Measurements from ENCODE around the gene C1orf87.

- TF ChIP-seq CTCF (IDR thresholded peaks at IDR 0.05) (no peak), EP300 (IDR thresholded peaks at IDR 0.05) (no peak)
Measured at GRCh38 chr1:60051191-60051590, 22.4 kb downstream of the C1orf87 start.

All from tibial nerve (tissue), 4 donors.